HCT116 (cell line): ENCODE data around the gene MMEL1.

Experiments
- CTCF ChIP-seq, 3 experiments: fragments of 200-600 bp in 1 of 3; sonication (generic) in 1 of 3; IDR thresholded peaks in 2 of 3; conservative IDR thresholded peaks in 1 of 3; 2 replicates each; pipeline ENCODE4 v1.5.1; 2012 to 2017; ENCODE audit warnings: low read depth in 2 of 3, low read length in 2 of 3, antibody characterized with exemption in 1 of 3, borderline replicate concordance in 1 of 3, control low read depth in 1 of 3, mild to moderate bottlenecking in 1 of 3, mixed read lengths in 1 of 3, mixed run types in 1 of 3, moderate library complexity in 1 of 3; ENCODE audit not compliant: insufficient read depth in 1 of 3
- EGR1 ChIP-seq: IDR thresholded peaks from 2 replicates; pipeline ENCODE4 v1.6.1; 2012; ENCODE audit warnings: low read depth
- EZH2 ChIP-seq: fragments of 200-600 bp; sonication (generic); IDR thresholded peaks from 2 replicates; pipeline ENCODE4 v1.6.1; 2017; ENCODE audit warnings: antibody characterized with exemption, mixed run types
- EZH2phosphoT487 ChIP-seq: fragments of 200-600 bp; IDR thresholded peaks from 2 replicates; pipeline ENCODE4 v1.6.1; 2018; ENCODE audit warnings: antibody characterized with exemption, borderline replicate concordance
- MAX ChIP-seq: IDR thresholded peaks from 2 replicates; pipeline ENCODE4 v1.6.1; 2012
- POLR2A ChIP-seq: IDR thresholded peaks from 2 replicates; pipeline ENCODE4 v1.7.0; 2011; ENCODE audit warnings: borderline replicate concordance; ENCODE audit not compliant: insufficient read depth, insufficient read length; ENCODE audit errors: extremely low read depth
- SP1 ChIP-seq: IDR thresholded peaks from 2 replicates; pipeline ENCODE4 v1.6.1; 2012; ENCODE audit warnings: low read depth
- SRF ChIP-seq: IDR thresholded peaks from 2 replicates; pipeline ENCODE4 v1.6.1; 2012; ENCODE audit warnings: low read depth
- YY1 ChIP-seq: IDR thresholded peaks from 2 replicates; pipeline ENCODE4 v1.6.1; 2011; ENCODE audit warnings: low read length, low read depth, moderate library complexity, mild to moderate bottlenecking; ENCODE audit not compliant: insufficient replicate concordance; ENCODE audit errors: extremely low read depth
- ZBTB33 ChIP-seq: IDR thresholded peaks from 2 replicates; pipeline ENCODE4 v1.6.1; 2011; ENCODE audit warnings: mild to moderate bottlenecking, low read length, moderate library complexity; ENCODE audit not compliant: insufficient replicate concordance; ENCODE audit errors: extremely low read depth
- ZNF274 ChIP-seq: fragments of 200-500 bp; sonication (Bioruptor generic); IDR thresholded peaks from 2 replicates; pipeline ENCODE4 v1.6.1; 2014; ENCODE audit warnings: mild to moderate bottlenecking, low read depth, low read length, inconsistent platforms

- no peak for TF ChIP-seq CTCF (IDR thresholded peaks at IDR 0.05 in 2 of 3, conservative IDR thresholded peaks at IDR 0.05 in 1 of 3; ENCODE audit: borderline replicate concordance in 1 of 3, insufficient read depth in 1 of 3, low read depth in 2 of 3, low read length in 2 of 3)
- TF ChIP-seq EZH2phosphoT487 = no peak
- TF ChIP-seq EZH2 = no peak
- no peak for TF ChIP-seq YY1
- no peak for TF ChIP-seq POLR2A
- TF ChIP-seq MAX = no peak
- TF ChIP-seq ZNF274 = no peak
- TF ChIP-seq SRF = no peak
- no peak for TF ChIP-seq ZBTB33
- no peak for TF ChIP-seq SP1
- TF ChIP-seq EGR1 = no peak
These were observed 27.8 kb downstream of the MMEL1 start for GRCh38 chr1:2604844-2605508.
